Measurements from ENCODE around the gene ST8SIA1. TPM values are rescaled to one million over a fixed set of nuclear protein-coding genes. Genes with fewer than 3 reads are reported as not detected.

The ST8SIA1 gene
- total and polyA plus RNA-seq, 7 donors: 0.06 to 1.3 (median 0.42) TPM

GRCh38 chr12:22372277-22372837 lies 37.9 kb upstream of the ST8SIA1 start:
- Histone ChIP-seq H3K27ac (no peak overlapping the region), H3K27me3 (ENCODE audit: insufficient read depth in 3 of 3, low read length in 2 of 3) (no peaks in the 10 kb centered on the region), H3K36me3 (ENCODE audit: insufficient read depth in 1 of 2, low read depth in 1 of 2) (no peaks in the 10 kb centered on the region), H3K4me1 (no peaks in the 10 kb centered on the region), H3K9me3 (no peaks in the 10 kb centered on the region), H3K4me3 (no peak overlapping the region)
- ATAC-seq (no peak), DNase-seq (no peak)
- intact Hi-C loops (cut with DNase I): no loop called here
- no peak for TF ChIP-seq CTCF (IDR thresholded peaks at IDR 0.05)

GRCh38 chr12:22366181-22366580 lies 31.7 kb upstream of the ST8SIA1 start:
- H3K27ac ChIP-seq: no peak overlapping the region
- no peaks in the 10 kb centered on the region for H3K36me3 ChIP-seq (ENCODE audit: insufficient read depth in 1 of 2, low read depth in 1 of 2)
- WGBS, 3 donors: 72 to 79% (median 72%) methylated on average over 5 of the region's 5 CpGs
- no peaks in the 10 kb centered on the region for H3K4me1 ChIP-seq
- ATAC-seq (no peak), DNase-seq (no peak)
- no peaks in the 10 kb centered on the region for H3K9me3 ChIP-seq
- no peak for TF ChIP-seq CTCF (IDR thresholded peaks at IDR 0.05)
- intact Hi-C loops (cut with DNase I): no loop called here
- H3K4me3 ChIP-seq: no peak overlapping the region
- no peaks in the 10 kb centered on the region for H3K27me3 ChIP-seq (ENCODE audit: insufficient read depth in 3 of 3, low read length in 2 of 3)

- WGBS, 3 donors: 72 to 82% (median 79%) methylated on average over 4 of the region's 4 CpGs
- ATAC-seq (no peak), DNase-seq (no peak)
- no peak for TF ChIP-seq CTCF (IDR thresholded peaks at IDR 0.05)
- no peak overlapping the region for H3K4me3 ChIP-seq
- intact Hi-C loops (cut with DNase I): no loop called here
- no peak overlapping the region for H3K27ac ChIP-seq
- no peaks in the 10 kb centered on the region for H3K36me3 ChIP-seq (ENCODE audit: insufficient read depth in 1 of 2, low read depth in 1 of 2)
- no peaks in the 10 kb centered on the region for H3K9me3 ChIP-seq
- H3K27me3 ChIP-seq (ENCODE audit: insufficient read depth in 3 of 3, low read length in 2 of 3): peaks cover 0 to 5% (median 0%) of the 10 kb centered on the region in 3 donors
- H3K4me1 ChIP-seq: no peaks in the 10 kb centered on the region
Measured at GRCh38 chr12:22361785-22362184, 27.3 kb upstream of the ST8SIA1 start.

- no peaks in the 10 kb centered on the region for H3K4me1 ChIP-seq
- H3K27ac ChIP-seq: no peak overlapping the region
- DNase-seq (no peak), ATAC-seq (no peak)
- H3K36me3 ChIP-seq (ENCODE audit: insufficient read depth in 1 of 2, low read depth in 1 of 2): no peaks in the 10 kb centered on the region
- intact Hi-C loops (cut with DNase I): no loop called here
- H3K9me3 ChIP-seq: no peaks in the 10 kb centered on the region
- H3K27me3 ChIP-seq (ENCODE audit: insufficient read depth in 3 of 3, low read length in 2 of 3): peaks cover 0 to 5% (median 0%) of the 10 kb centered on the region in 3 donors
- TF ChIP-seq CTCF (IDR thresholded peaks at IDR 0.05): no peak
- H3K4me3 ChIP-seq: no peak overlapping the region
- 70 to 76% (median 72%) methylated on average over 5 of the region's 5 CpGs for WGBS, 3 donors
Measured at GRCh38 chr12:22360774-22361173, 26.3 kb upstream of the ST8SIA1 start.

GRCh38 chr12:22357531-22357930 lies 23.0 kb upstream of the ST8SIA1 start:
- no peak for TF ChIP-seq CTCF (IDR thresholded peaks at IDR 0.05)
- H3K36me3 ChIP-seq (ENCODE audit: insufficient read depth in 1 of 2, low read depth in 1 of 2): no peaks in the 10 kb centered on the region
- no peaks in the 10 kb centered on the region for H3K4me1 ChIP-seq
- no peak overlapping the region for H3K27ac ChIP-seq
- ATAC-seq (no peak), DNase-seq (no peak)
- H3K9me3 ChIP-seq: no peaks in the 10 kb centered on the region
- intact Hi-C loops (cut with DNase I): no loop called here
- 93 to 96% (median 95%) methylated on average over 3 of the region's 3 CpGs for WGBS, 3 donors
- H3K4me3 ChIP-seq: no peak overlapping the region
- H3K27me3 ChIP-seq (ENCODE audit: insufficient read depth in 3 of 3, low read length in 2 of 3): peaks cover 0 to 5% (median 0%) of the 10 kb centered on the region in 3 donors
